OCI-LY1 (cell line): ENCODE results near the gene AVPR1B.

Experiments used
- H2AFZ ChIP-seq: fragments of 200-600 bp; sonication (generic), shearing (Covaris generic); 2 replicates; pipeline ENCODE4 v1.6.0; 2014; ENCODE audit warnings: antibody characterized with exemption, mild to moderate bottlenecking, low read length
- H3F3A ChIP-seq: fragments of 200-600 bp; sonication (generic), shearing (Covaris generic); 2 replicates; pipeline ENCODE4 v1.6.0; 2014; ENCODE audit warnings: mild to moderate bottlenecking, antibody characterized with exemption, low read length, moderate library complexity; ENCODE audit not compliant: insufficient read depth
- H3K27ac ChIP-seq: fragments of 200-600 bp; sonication (generic); 2 replicates; pipeline ENCODE4 v1.5.1; 2014; ENCODE audit warnings: low read length, mixed run types, mild to moderate bottlenecking, low read depth; ENCODE audit not compliant: poor library complexity, severe bottlenecking
- H3K27me3 ChIP-seq: fragments of 200-600 bp; sonication (generic); 2 replicates; pipeline ENCODE4 v1.6.0; 2014; ENCODE audit warnings: antibody characterized with exemption, mild to moderate bottlenecking, low read length, moderate library complexity; ENCODE audit not compliant: insufficient read depth
- H3K36me3 ChIP-seq: fragments of 200-600 bp; sonication (generic); 2 replicates; pipeline ENCODE4 v1.6.1; 2014; ENCODE audit warnings: mild to moderate bottlenecking, antibody characterized with exemption, low read length, moderate library complexity, mixed read lengths; ENCODE audit not compliant: insufficient read depth
- H3K4me1 ChIP-seq: fragments of 200-600 bp; sonication (generic); 2 replicates; pipeline ENCODE4 v1.5.1; 2014; ENCODE audit warnings: mild to moderate bottlenecking, low read length, moderate library complexity; ENCODE audit not compliant: insufficient read depth, severe bottlenecking
- H3K4me2 ChIP-seq: fragments of 200-600 bp; sonication (generic), shearing (Covaris generic); 2 replicates; pipeline ENCODE4 v1.6.1; 2014; ENCODE audit warnings: low read length
- H3K4me3 ChIP-seq: fragments of 200-600 bp; sonication (generic); 2 replicates; pipeline ENCODE4 v1.5.1; 2014; ENCODE audit warnings: low read length, low read depth, mild to moderate bottlenecking, mixed read lengths; ENCODE audit not compliant: poor library complexity, severe bottlenecking
- H3K79me2 ChIP-seq: fragments of 200-600 bp; shearing (Covaris generic); 2 replicates; pipeline ENCODE4 v1.6.1; 2016; ENCODE audit warnings: mixed run types, low read length, mixed read lengths; ENCODE audit not compliant: insufficient read depth
- H3K9ac ChIP-seq: fragments of 200-600 bp; sonication (generic), shearing (Covaris generic); 2 replicates; pipeline ENCODE4 v1.6.1; 2014; ENCODE audit warnings: mild to moderate bottlenecking, low read length, mixed read lengths
- H3K9me2 ChIP-seq: fragments of 200-600 bp; sonication (generic), shearing (Covaris generic); 2 replicates; pipeline ENCODE4 v1.6.1; 2014; ENCODE audit warnings: low read depth, mild to moderate bottlenecking, low read length, mixed read lengths
- H3K9me3 ChIP-seq: fragments of 200-600 bp; shearing (Covaris generic); 2 replicates; pipeline ENCODE4 v1.6.1; 2014; ENCODE audit warnings: low read length, mixed read lengths
- H4K20me1 ChIP-seq: fragments of 200-600 bp; sonication (generic), shearing (Covaris generic); 2 replicates; pipeline ENCODE4 v1.6.0; 2016; ENCODE audit warnings: mild to moderate bottlenecking, low read length; ENCODE audit not compliant: insufficient read depth
- CTCF ChIP-seq: fragments of 200-600 bp; sonication (generic), shearing (Covaris generic); IDR thresholded peaks from 2 replicates; pipeline ENCODE4 v1.5.1; 2017; ENCODE audit warnings: mild to moderate bottlenecking, antibody characterized with exemption, low read length, moderate library complexity, mixed read lengths
- EZH2 ChIP-seq: fragments of 200-600 bp; sonication (generic), shearing (Covaris generic); IDR thresholded peaks from 2 replicates; pipeline ENCODE4 v1.8.0; 2017; ENCODE audit warnings: borderline replicate concordance, mixed run types, mild to moderate bottlenecking, antibody characterized with exemption, low read length, moderate library complexity, mixed read lengths

The AVPR1B gene

GRCh38 chr1:206075786-206076755 lies 41.1 kb downstream of the AVPR1B start:
- TF ChIP-seq EZH2 (no peak), CTCF (no peak)
- Histone ChIP-seq H3K9ac (no peak overlapping the region), H2AFZ (no peak overlapping the region), H3K4me2 (no peak overlapping the region), H3K36me3 (no peaks in the 10 kb centered on the region), H3K9me3 (no peaks in the 10 kb centered on the region), H3F3A (no peaks in the 10 kb centered on the region), H3K4me3 (no peak overlapping the region), H3K27me3 (no peaks in the 10 kb centered on the region), H3K27ac (no peak overlapping the region), H3K79me2 (no peaks in the 10 kb centered on the region), H3K4me1 (no peaks in the 10 kb centered on the region), H3K9me2 (no peaks in the 10 kb centered on the region), H4K20me1 (no peaks in the 10 kb centered on the region)

GRCh38 chr1:206074839-206075238 lies 42.3 kb downstream of the AVPR1B start:
- Histone ChIP-seq H3K4me2 (no peak overlapping the region), H3K79me2 (no peaks in the 10 kb centered on the region), H4K20me1 (no peaks in the 10 kb centered on the region), H3K4me3 (no peak overlapping the region), H3K9me3 (no peaks in the 10 kb centered on the region), H3K4me1 (no peaks in the 10 kb centered on the region), H3F3A (no peaks in the 10 kb centered on the region), H3K27ac (no peak overlapping the region), H3K9me2 (no peaks in the 10 kb centered on the region), H3K36me3 (no peaks in the 10 kb centered on the region), H2AFZ (no peak overlapping the region), H3K9ac (no peak overlapping the region), H3K27me3 (no peaks in the 10 kb centered on the region)
- peak; percentile 9; the same call in 1 of the 2 replicates for TF ChIP-seq CTCF
- TF ChIP-seq EZH2: no peak

GRCh38 chr1:206070627-206071304 lies 46.4 kb downstream of the AVPR1B start:
- no peaks in the 10 kb centered on the region for H4K20me1 ChIP-seq
- H3K36me3 ChIP-seq: no peaks in the 10 kb centered on the region
- no peak overlapping the region for H3K9ac ChIP-seq
- H3K4me1 ChIP-seq: peaks cover 14% of the 10 kb centered on the region
- no peak for TF ChIP-seq EZH2
- H3K79me2 ChIP-seq: no peaks in the 10 kb centered on the region
- H3K9me2 ChIP-seq: no peaks in the 10 kb centered on the region
- H3K4me3 ChIP-seq: no peak overlapping the region
- no peak overlapping the region for H3K27ac ChIP-seq
- H3K9me3 ChIP-seq: no peaks in the 10 kb centered on the region
- H3K27me3 ChIP-seq: no peaks in the 10 kb centered on the region
- no peaks in the 10 kb centered on the region for H3F3A ChIP-seq
- H3K4me2 ChIP-seq: no peak overlapping the region
- no peak overlapping the region for H2AFZ ChIP-seq
